GM21390 (cell line): ENCODE results near the gene HCN4.

Source experiments
- ATAC-seq: cut with Tn5 transposase; IDR thresholded peaks from one replicate; pipeline ENCODE4 v1.9.1; 2021; ENCODE audit not compliant: unreplicated experiment

HCN4 gene

GRCh38 chr15:73298522-73299245 lies 70.1 kb downstream of the HCN4 start:
- ATAC-seq, result no peak

- no peak for ATAC-seq
These were observed 72.0 kb downstream of the HCN4 start for GRCh38 chr15:73296609-73297353.

GRCh38 chr15:73295630-73296286 lies 73.0 kb downstream of the HCN4 start:
- no peak for ATAC-seq

- ATAC-seq, result no peak
These were observed 75.0 kb downstream of the HCN4 start for GRCh38 chr15:73293773-73294172.

GRCh38 chr15:73291441-73291840 lies 77.3 kb downstream of the HCN4 start:
- ATAC-seq, result no peak

- ATAC-seq, result no peak
These were observed 81.7 kb downstream of the HCN4 start for GRCh38 chr15:73287019-73287418.

- ATAC-seq, result no peak
These were observed 82.4 kb downstream of the HCN4 start for GRCh38 chr15:73286311-73286710.

GRCh38 chr15:73284090-73284716 lies 84.6 kb downstream of the HCN4 start:
- no peak for ATAC-seq

- ATAC-seq, result no peak
These were observed 85.3 kb downstream of the HCN4 start for GRCh38 chr15:73283366-73283962.

GRCh38 chr15:73282567-73283365 lies 86.0 kb downstream of the HCN4 start:
- no peak for ATAC-seq

- ATAC-seq, result no peak
These were observed 92.9 kb downstream of the HCN4 start for GRCh38 chr15:73275862-73276261.

GRCh38 chr15:73273181-73274002 lies 95.4 kb downstream of the HCN4 start:
- no peak for ATAC-seq

GRCh38 chr15:73270366-73271097 lies 98.2 kb downstream of the HCN4 start:
- ATAC-seq, result no peak
